ENCODE data around the gene ASB10. TPM values are rescaled to one million over a fixed set of nuclear protein-coding genes. Genes with fewer than 3 reads are reported as not detected.

ASB10 gene, protein sequence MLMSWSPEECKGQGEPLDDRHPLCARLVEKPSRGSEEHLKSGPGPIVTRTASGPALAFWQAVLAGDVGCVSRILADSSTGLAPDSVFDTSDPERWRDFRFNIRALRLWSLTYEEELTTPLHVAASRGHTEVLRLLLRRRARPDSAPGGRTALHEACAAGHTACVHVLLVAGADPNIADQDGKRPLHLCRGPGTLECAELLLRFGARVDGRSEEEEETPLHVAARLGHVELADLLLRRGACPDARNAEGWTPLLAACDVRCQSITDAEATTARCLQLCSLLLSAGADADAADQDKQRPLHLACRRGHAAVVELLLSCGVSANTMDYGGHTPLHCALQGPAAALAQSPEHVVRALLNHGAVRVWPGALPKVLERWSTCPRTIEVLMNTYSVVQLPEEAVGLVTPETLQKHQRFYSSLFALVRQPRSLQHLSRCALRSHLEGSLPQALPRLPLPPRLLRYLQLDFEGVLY
- total RNA-seq = not detected in 2 replicates

DNA sequence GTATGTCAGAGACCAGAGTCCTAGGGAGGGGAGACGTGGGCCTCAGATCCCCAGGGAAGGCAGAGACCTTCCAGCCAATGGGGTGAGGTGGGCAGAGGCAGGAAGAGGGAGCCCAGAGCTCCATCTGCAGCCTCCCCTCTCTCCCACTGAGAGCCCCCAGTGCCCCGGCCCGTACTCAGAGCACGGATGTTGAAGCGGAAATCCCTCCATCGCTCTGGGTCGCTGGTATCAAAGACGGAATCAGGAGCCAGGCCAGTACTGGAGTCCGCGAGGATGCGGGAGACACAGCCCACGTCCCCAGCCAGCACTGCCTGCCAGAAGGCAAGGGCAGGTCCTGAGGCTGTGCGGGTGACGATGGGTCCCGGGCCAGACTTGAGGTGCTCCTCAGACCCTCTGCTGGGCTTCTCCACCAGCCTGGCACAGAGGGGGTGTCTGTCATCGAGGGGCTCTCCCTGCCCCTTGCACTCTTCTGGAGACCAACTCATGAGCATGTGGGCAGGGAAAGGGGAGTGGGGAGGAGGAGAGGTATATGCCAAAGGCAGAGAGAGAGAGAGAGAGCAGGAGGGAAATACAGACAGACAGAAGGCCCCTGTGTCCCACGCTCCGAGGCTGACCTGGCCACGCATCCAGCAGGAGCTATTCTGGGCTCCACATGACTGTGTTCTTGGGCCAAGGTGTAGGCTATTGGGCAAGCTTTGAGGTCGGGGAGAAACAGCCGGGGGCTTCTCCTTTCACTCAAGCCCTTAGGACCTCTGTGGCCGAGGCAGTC, at the start of gene ASB10:
TSS of gene ASB10 (minus strand) at position 611 of the 769 bp plus-strand sequence. CDS start at position 491, 120 bp downstream.

DNA sequence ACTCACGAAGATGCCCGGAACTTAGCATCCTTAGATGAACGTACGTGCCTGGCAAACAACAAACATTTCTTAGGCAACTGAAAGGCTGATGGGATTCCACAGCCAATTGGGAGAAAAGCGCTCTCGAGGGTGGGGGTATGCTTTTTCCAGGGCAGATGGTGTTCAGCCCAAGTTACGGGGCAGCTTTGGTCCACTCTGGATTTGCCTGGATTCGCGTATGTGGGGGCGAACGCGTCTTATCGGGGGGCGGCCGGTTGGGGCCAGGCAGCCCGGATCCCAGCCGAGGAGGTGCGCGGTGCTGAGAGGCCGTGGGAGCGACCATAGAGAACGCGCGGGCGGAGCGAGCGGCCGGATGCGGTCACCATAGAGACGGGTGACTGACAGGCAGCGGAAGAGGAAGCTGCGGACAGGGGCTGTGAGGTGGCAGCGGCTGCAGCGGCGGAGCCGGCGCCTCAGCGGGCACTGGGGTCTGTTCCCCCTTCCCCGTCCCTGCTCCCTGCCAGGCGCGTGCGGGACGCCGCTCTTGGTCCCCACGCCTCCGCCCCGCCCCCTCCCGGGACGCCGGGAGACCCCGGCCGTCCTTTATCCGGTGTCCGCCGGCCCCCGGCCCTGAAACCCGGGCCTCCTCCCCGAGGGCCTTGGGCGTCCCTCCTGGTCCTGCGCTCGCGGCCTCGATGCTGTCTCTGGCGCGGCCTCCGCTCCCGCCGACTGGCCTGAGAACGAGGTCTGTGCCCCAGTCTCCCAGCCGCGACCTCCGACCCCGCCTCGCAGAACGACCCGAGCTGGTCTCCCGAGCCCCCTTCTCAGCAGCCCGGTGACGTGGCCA, 45.3 kb upstream of the ASB10 start, which contains the start of gene CHPF2:
TSS of gene CHPF2 (plus strand) at position 393 of the 826 bp plus-strand sequence. CDS start 1,529 bp downstream, outside the sequence.

DNA sequence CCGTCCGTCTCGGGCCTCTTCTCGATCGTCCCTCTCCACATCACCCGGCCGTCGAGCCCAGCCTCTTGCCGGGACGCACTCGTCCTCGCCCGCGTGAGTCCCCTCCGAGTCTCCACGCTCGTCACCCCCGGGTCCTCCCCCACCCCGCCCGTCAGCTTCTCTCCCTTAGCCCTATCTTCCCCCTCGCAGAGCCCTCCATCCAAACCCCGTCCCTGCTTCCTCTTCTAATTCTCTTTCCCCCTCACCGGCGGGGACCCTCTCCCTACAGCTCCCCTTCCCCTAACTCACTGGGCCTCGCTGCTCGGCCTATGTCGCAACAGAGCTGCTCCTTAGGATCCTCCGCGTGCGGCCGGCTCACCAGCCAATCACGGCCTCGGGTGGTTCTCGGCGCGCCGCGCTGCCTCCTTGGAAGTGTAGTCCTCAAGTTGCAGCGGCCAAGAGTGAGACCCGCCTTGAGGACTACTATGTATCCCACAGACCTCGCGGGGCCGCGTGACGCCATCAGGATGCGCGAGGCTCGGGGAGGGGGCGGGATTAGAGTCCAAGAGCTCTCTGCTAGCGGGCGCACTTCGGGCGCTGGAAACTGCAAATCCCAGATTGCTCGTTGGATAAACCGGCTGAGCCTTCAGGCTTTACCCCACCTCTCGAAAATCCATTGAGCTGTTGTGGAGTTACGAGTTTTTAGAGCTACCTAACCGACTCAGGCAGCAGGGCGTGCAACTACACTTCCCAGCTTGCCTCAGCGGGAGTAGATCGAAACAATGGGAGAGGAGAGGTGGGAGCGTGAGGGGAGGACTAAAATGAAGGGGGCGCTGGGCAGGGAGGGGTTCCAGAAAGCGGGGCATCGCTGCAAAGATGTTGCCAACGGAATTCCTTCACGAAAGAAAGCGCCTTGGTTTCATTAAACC, 40.1 kb upstream of the ASB10 start, which contains the start of gene ABCF2:
TSS of gene ABCF2 (minus strand) at position 331 of the 908 bp plus-strand sequence. CDS start 747 bp downstream, outside the sequence.

DNA sequence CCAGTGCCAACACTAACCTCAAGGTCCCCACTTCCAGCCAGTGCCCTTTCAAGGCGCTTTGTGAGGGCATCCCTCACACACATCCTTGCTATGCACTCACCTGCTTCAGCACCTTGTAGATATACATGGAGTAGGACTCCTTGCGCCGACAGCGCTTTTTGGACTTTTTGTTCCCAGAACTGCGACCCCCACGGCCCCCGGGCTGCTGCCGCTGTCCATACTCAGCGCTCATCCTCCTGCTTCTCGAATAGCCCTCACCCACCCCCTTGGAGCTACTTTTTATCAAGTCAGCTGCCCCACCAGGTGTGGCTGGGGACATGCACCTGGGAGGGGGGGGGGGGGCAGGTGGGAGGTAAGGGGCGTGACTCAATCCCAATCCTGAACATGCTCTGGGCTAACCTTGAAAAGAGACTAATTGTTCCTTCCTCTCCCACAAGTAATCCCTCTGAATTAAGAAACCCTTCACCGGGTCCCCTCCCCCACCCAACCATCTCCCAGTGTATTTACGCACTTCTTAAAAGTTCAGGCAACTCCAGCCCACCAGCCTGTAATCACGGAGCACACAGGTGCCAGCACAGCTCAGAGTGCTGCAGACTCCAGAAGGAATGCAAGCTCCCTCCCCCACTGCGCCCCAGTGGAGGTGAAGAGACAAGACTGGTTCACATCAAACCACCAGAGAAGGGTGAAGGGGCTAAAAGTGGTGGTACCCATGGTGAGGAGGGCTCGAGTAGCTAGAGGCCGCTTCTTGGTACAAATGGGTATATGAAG, 23.2 kb upstream of the ASB10 start, which contains the start of gene H2BK1:
TSS of gene H2BK1 (minus strand) at position 402 of the 768 bp plus-strand sequence. CDS start at position 232, 170 bp downstream.

DNA sequence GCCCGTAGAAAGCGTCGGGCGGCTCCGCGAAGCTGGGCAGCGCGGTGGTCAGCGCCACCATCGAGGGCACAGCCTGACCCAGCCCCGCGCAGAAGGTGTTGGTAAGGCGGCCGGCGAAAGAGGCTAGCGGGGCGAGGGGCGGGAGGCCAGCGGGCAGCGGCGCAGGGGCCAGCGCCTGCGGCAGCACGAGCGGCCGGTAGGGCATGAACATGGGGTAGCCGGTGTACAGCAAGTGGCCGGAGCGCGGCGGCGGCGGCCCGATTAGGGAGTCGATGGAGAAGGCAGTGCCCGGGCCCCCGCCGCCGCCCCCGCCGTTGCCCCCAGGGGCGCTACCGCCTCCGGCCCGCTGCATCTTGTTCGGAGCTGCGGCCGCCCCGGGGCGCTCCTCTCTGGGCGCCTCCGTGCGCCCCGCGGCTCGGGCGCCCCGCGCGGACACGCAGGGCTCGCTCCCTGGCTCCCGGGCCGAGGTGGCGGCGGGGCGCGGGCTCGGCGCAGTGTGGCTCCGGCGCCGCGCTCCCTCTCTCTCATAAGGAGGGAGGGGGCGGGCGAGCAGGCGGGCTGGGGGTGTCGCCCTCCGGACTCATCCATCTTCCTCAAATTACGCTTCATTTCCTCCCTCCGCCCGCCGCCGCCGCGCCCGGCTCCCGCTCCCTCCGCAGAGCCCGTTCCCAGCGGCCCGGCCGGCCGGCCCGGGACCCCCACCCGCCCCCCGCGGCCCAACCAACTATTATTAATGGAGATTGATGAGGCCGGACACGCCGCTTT, 19.7 kb downstream of the ASB10 start, which contains the start of gene GBX1:
TSS of gene GBX1 (minus strand) at position 498 of the 765 bp plus-strand sequence. CDS start at position 352, 146 bp downstream.

Other genes with a start within 250 kb of the ASB10 start
- gene KCNH2, start 208.9 kb downstream of the ASB10 start, total RNA-seq = not detected in 2 replicates
- gene NOS3, start 196.2 kb downstream of the ASB10 start, total RNA-seq = 1.1 and 5.8 TPM in 2 replicates
- under 0.01 and 2.0 TPM in 2 replicates for gene ATG9B, start 162.8 kb downstream of the ASB10 start, total RNA-seq
- 26.5 and 37.4 TPM in 2 replicates for gene ABCB8, start 158.8 kb downstream of the ASB10 start, total RNA-seq
- under 0.01 and 0.19 TPM in 2 replicates for gene ASIC3, start 138.7 kb downstream of the ASB10 start, total RNA-seq
- gene CDK5, start 129.4 kb downstream of the ASB10 start, total RNA-seq = 18.9 and 23.4 TPM in 2 replicates
- gene SLC4A2, start 127.7 kb downstream of the ASB10 start, total RNA-seq = 71.6 and 91.4 TPM in 2 replicates
- 68.2 and 83.2 TPM in 2 replicates for gene FASTK, start 106.4 kb downstream of the ASB10 start, total RNA-seq
- gene TMUB1, start 103.8 kb downstream of the ASB10 start, total RNA-seq = 20.6 and 25.9 TPM in 2 replicates
- gene AGAP3, start 100.8 kb downstream of the ASB10 start, total RNA-seq = 42.8 and 45.9 TPM in 2 replicates
- not detected in 2 replicates for gene GBX1, start 19.6 kb downstream of the ASB10 start, total RNA-seq
- gene H2BK1, start 23.2 kb upstream of the ASB10 start, total RNA-seq = not detected in 2 replicates
- gene ABCF2, start 40.0 kb upstream of the ASB10 start, total RNA-seq = 64.5 and 101 TPM in 2 replicates
- 69.0 and 92.5 TPM in 2 replicates for gene CHPF2, start 45.2 kb upstream of the ASB10 start, total RNA-seq
- gene SMARCD3, start 61.4 kb upstream of the ASB10 start, total RNA-seq = 30.3 and 39.7 TPM in 2 replicates
- gene NUB1, start 154.6 kb upstream of the ASB10 start, total RNA-seq = 41.0 and 56.7 TPM in 2 replicates
- gene WDR86, start 222.8 kb upstream of the ASB10 start, total RNA-seq = 0.56 TPM in 1 of 2 replicates, not detected in the other

Measured in regular cardiac myocyte (primary cell).